HG02970 (cell line): ENCODE measurements around the gene HLA-DPB1.
A peak's percentile ranks its signal among the peaks of the same experiment; 100 is the strongest.

Experiments
- ATAC-seq: cut with Tn5 transposase; IDR thresholded peaks from one replicate; pipeline ENCODE4 v1.9.1; 2021; ENCODE audit warnings: mild to moderate bottlenecking, moderate library complexity, moderate number of reproducible peaks; ENCODE audit not compliant: unreplicated experiment, low FRiP score

The HLA-DPB1 gene

GRCh38 chr6:33070909-33071308 lies 4.9 kb upstream of the HLA-DPB1 start:
- no peak for ATAC-seq

DNA sequence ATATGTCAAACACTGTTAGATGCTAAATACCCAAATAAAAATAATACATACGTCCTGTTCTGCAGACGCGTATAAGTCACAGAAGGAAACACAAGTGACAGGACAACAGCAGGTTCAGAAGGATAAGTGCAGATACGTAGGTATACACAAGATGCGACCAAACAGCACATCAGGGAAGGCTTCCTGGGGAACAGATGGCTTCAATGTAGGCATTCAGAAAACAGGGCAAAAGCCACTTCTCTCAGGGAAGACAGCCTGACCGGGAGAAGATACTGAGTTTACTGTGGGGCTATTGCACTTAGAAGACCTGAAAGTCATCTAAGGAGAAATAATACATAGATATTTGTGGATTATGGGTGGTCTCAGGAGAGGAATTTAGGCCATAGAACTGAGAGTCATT lies 4.2 kb upstream of the HLA-DPB1 start:
- ATAC-seq, result no peak

DNA sequence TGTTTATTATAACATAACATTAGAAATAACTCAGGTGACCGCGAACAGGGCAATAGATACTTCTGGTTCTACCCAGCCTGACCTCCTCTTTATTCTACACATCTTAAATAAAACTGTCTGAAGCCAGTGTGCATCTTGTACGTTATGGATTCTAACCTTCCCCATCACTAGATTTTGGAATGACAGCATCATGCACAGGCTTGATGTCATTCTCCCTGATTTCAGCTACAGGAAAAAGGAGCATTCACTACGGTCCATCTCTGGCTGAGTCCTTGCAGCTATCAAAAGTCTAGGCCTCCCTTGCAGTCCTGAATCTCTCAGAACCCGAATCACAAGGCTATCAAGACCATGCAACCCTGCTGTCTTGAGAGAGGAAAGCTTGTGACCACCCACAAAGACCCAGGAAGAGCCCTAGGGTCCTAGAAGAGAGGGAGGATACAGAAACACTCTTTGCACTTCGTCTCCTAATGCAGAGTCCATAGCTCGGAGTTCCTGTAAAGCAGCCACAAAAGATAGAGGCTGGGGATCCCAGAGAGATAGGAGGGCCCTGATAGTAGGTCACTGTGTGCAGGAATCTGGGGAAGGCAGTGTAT lies 3.2 kb upstream of the HLA-DPB1 start:
- no peak for ATAC-seq

DNA sequence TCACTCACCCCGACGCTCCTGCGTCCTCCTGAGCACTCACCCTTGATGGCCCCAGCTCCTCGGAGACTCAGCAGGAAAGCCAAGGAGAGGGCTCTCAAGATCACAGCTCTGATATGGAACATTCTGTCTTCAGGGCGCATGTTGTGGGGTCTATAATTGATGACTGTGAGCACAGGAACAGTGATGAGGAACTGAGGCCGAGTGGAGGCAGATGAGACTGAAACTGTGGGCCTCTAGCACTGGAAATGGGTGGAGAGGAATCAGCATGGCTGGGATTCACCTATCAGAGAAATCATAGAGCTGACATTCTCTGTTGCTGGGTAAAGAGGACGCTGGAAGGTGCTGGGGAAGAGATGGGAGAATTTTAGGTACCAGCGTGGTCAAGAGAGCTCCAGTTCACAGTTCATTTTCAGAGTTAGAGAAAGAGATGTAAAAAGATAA lies 2.3 kb upstream of the HLA-DPB1 start, which contains the start of gene HLA-DPA1:
HLA-DPA1 (minus strand) TSS at position 219 of the 441 bp plus-strand sequence.
- peak; percentile 59 for ATAC-seq

DNA sequence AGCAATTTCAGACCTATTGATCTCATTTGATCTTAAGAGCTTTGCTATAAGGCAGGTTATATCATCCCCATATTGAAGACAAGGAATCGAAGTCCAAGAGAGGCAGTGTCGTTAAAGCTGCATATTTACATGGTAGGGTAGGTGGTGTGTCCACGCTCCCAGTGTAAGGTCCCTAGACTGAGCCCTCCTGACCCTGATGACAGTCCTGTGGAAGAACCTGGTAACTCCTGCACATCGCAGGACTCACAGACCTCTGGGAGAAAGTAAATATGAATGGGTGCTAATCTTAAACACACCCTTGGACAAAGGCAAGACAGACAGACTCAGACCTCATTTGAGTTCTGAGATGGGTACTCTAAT lies 602 bp upstream of the HLA-DPB1 start:
- ATAC-seq, result no peak

GRCh38 chr6:33076406-33076934 lies 680 bp downstream of the HLA-DPB1 start:
- ATAC-seq, result no peak

DNA sequence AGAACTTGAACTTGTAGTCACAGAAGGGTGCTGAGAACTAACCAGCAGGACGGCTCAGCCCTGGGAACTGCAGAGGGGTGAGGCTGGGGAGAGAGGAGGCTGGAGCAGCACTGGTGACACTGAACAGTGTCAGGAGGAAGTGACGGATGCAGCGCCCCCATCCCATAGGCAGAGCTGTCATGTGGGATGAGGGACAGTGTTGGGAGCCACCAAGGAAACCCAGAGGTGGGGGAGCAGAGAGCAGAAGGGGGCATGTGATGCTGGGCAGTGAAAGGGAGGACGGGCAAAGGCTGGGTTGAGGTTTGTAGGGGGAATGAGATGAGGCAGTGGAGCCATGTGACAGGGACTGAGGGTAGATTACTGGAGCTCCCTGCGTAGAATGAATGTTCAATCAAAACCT lies 2.1 kb downstream of the HLA-DPB1 start:
- ATAC-seq, result no peak

DNA sequence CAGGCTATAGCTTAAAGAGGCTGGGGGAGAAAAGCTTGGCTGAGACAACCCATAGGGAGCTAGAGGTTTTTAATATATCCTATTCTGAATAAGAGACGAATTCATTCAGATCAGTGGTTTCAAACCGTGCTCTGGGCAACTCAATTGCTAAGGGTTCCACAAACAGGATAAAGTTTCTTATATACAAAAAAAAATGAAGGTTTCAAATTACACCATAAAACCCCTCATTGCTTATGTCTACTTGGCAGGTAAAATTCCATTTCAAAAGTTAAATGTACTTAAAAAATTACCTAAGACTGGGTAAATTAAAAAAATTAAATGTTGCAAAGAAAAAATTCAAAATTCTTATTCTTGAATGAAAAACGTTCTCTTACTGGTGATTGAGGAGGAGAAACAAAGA lies 2.7 kb downstream of the HLA-DPB1 start:
- ATAC-seq, result no peak

- no peak for ATAC-seq
These were observed 3.2 kb downstream of the HLA-DPB1 start for GRCh38 chr6:33078919-33079521.

DNA sequence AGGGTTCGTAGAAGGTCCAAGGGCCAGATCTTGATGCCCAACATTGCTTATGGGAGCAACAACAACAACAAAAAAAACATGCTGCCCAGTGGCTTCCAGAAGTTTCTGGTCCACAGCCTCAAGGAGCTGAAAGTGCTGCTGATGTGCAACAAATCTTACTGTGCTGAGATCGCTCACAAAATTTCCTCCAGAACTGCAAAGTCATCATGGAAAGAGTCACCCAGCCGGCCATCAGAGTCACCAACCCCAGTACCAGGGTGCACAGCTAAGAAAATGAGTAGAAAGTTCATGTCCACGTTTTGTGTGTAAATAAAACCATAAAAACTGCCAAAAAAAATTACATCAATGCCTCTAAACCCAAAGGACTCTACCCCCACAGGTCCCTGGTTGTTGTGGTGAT lies 3.8 kb downstream of the HLA-DPB1 start:
- no peak for ATAC-seq

DNA sequence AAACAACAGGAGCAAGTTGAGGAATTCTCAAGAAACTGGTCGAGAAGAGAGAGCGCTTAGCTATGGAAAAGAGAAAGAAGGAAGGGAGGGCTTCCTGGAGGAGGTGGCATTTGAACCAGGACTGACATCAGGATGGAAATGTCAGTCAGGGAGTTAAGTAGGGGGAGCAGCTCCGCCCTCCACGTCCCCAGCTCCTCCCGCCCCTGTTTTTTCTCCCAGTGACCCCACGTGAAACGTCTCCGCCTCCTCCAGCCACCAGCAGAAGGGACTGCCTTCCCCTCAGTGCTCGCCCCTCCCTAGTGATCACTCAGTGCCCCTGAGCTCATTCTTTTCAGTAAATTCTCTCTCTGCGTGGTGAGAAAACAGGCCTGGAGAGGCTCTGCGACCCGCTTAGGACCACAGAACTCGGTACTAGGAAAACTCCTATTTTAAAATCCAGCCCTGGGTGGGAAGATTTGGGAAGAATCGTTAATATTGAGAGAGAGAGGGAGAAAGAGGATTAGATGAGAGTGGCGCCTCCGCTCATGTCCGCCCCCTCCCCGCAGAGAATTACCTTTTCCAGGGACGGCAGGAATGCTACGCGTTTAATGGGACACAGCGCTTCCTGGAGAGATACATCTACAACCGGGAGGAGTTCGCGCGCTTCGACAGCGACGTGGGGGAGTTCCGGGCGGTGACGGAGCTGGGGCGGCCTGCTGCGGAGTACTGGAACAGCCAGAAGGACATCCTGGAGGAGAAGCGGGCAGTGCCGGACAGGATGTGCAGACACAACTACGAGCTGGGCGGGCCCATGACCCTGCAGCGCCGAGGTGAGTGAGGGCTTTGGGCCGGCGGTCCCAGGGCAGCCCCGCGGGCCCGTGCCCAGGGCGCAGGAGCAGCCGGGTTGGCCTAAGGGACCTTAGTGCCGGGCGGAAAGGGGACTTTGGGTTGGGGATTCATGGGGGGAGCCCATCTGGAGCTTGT lies 4.6 kb downstream of the HLA-DPB1 start:
- ATAC-seq, result no peak

DNA sequence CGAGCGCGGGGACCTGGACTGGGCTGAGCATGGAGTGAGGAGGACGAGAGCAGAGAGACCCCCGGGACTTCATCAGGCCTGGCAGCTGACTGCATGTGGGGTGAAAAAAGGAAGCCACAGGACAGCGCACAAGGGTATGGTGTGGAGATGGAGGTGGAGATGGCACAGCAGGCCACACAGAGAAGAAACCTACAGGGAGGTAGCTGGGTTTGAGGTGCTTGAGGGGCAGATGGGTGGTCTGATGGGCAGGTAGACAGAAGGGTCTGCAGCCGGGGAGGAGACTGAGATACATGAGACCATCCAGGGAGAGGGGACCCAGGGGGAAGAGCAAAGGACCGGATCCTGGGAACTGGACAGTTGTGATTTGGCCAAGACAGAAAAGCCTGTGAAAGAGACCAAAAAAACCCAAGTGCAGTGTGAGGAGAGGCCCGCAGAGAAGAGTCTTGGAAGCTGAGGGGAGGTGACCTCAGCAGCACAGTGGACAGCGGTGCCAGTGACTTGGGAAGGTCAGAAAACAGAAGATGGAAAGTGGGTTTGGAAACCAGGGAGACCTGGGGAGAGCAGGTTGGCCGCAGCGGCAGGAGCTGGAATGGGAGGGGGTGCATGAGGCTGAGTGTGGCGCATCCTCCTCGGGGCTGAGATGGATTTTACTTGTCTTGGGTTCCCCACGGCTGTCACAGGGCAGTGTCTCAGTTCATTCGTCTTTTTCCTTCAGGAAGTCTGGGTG lies 5.5 kb downstream of the HLA-DPB1 start:
- ATAC-seq, result no peak

DNA sequence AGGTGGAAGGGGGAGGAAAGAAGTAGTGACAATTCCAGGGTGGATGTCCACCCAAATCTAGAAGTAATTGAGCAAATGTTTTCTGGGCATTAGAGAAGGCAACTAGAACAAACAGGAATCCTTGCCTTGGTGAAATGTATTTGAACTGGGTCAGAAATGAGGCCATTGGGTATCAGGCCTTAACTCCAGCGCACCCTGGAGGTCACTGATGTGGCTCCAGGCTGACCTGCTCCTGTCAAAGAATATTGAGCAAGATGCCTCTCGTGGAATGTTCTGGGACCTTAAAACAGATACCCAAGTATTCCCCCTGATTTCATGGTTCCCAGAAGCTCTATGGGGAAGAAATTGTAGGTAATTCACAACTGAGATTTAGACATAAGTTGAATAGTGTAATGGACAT lies 6.9 kb downstream of the HLA-DPB1 start:
- ATAC-seq, result no peak

DNA sequence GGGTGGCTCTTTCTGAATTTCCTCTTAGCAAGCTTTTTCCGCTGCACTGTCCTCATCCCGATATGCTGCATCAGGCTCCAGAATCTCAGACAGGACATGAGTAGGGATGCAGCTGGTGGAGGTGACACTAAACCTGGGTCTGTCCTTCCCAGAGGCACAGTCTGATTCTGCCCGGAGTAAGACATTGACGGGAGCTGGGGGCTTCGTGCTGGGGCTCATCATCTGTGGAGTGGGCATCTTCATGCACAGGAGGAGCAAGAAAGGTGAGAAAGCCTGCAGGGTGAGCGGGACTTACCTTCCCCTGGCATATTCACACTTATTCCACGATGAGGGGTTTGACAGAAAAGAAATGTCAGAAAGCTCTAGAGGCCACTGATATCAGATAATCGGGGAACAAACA lies 9.8 kb downstream of the HLA-DPB1 start:
- ATAC-seq, result no peak

GRCh38 chr6:33088258-33088930 lies 12.6 kb downstream of the HLA-DPB1 start:
- ATAC-seq, result no peak

DNA sequence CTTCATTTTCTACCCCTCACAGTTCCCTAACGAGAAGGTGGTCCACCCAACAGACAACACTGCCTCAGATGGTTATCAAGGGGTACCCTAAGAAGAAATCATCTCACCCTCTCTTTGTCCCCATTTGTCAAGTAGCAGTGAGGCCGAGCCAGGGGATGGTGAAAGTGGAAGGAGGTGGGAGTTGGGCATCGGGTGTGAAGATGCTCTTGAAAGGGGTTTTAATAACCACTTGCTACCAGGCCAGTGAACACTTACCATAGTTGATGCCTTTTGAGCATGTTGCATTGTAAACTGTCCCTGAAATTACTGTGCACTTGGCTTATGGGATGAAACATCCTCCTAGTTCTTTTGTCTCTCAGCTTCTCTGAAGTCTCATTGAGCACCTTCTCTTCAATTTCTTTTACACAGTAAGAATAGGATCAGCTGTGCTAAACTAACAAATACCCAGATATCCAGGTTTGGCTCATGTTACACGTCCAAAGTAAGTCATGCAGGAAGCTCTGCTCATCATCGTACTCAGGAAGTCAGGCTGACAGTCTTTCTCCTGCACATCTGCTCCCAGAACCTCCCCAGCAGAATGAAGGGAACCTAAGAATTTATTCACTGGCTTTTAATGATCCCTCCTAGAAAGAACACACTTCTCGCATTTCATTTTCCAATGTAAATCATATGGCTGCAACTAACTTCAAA lies 13.3 kb downstream of the HLA-DPB1 start:
- no peak for ATAC-seq

GRCh38 chr6:33091957-33092356 lies 16.2 kb downstream of the HLA-DPB1 start:
- no peak for ATAC-seq

DNA sequence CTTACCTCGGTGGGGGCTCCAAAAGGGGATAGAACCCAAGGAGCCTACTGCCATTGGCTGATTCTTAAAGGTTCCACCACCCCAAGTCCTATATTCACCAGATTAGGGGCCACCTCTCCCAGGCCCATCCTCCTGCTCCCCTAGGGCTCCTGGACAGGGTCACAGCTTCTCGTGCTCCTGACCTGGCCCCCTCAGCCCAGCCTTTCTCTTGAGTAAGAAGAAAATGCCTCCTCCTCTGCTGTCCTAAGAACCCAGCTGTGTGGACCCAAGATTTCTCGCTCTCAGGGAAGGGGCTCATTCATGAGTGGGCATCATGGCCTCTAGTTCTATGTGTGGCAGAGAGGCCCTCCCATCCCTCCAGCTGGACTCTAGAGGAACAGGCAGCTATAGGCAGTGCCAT lies 16.6 kb downstream of the HLA-DPB1 start:
- no peak for ATAC-seq

- no peak for ATAC-seq
These were observed 18.1 kb downstream of the HLA-DPB1 start for GRCh38 chr6:33093855-33094254.
